Measurements from ENCODE around the gene SLC47A2.

DNA sequence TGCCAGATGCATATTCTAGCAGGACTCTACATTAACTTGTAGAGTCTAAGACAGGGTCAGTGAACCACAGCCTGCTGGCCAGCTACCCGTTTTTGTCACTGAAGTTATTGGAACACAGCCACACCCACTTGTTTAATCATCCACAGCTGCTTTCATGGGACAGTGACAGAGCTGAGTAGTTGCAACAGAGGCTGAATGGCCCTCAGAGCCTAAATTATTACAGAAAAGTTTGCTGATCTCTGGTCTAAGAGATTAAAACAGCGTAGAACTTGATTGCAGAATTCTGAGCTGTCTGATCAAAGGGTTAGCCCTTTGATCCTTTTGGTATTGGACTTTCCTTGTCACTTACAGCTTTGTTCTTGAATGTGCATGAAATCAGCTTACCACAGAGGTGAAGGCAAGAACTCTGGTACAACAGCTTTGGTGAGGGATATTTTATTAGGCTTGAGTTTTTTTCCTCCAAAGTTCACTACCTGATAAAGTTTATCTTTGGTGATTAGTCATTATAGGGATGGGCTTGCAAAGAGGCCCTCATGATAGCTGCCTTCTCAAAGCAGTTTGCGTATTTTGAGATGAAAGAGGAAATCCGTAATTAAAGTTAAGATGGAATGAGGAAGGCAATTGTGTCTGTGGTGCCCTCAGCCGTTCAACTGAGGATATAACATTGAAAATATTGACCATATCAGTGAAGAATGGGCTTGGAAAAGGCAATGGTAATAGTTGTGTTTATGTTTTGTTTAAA, 44.2 kb downstream of the SLC47A2 start:
- TF ChIP-seq, protein P1, sequence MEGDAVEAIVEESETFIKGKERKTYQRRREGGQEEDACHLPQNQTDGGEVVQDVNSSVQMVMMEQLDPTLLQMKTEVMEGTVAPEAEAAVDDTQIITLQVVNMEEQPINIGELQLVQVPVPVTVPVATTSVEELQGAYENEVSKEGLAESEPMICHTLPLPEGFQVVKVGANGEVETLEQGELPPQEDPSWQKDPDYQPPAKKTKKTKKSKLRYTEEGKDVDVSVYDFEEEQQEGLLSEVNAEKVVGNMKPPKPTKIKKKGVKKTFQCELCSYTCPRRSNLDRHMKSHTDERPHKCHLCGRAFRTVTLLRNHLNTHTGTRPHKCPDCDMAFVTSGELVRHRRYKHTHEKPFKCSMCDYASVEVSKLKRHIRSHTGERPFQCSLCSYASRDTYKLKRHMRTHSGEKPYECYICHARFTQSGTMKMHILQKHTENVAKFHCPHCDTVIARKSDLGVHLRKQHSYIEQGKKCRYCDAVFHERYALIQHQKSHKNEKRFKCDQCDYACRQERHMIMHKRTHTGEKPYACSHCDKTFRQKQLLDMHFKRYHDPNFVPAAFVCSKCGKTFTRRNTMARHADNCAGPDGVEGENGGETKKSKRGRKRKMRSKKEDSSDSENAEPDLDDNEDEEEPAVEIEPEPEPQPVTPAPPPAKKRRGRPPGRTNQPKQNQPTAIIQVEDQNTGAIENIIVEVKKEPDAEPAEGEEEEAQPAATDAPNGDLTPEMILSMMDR (optimal IDR thresholded peaks at IDR 0.05 in 1 of 3, IDR thresholded peaks at IDR 0.05 in 1 of 3, conservative IDR thresholded peaks at IDR 0.05 in 1 of 3; ENCODE audit: extremely low read depth in 1 of 3, insufficient read depth in 2 of 3, low read length in 3 of 3), result no peak
- no peak for TF ChIP-seq EZH2 (IDR thresholded peaks at IDR 0.05; ENCODE audit: low read length)
